Adrenal gland (tissue), 12 donors: ENCODE results near the gene MUSTN1. TPM values are rescaled to one million over a fixed set of nuclear protein-coding genes. Genes with fewer than 3 reads are reported as not detected.

Source experiments
- DNase-seq, 7 donors: peaks; one replicate each; pipeline ENCODE4 v3.0.0-alpha.2; 2019 to 2020
- H3K27ac ChIP-seq, 5 donors: fragments of 200-600 bp; sonication (generic) in 4 of 5; 1 replicate in 3 of 5; 2 replicates in 2 of 5; pipeline versions ENCODE4 v1.5.1 to v1.8.0; 2016 to 2020; ENCODE audit warnings: mild to moderate bottlenecking in 1 of 5
- H3K27me3 ChIP-seq: fragments of 200-600 bp; 2 replicates; pipeline ENCODE4 v1.8.0; 2021
- H3K36me3 ChIP-seq, 2 donors: fragments of 200-600 bp; replicated peaks in 1 of 2; 1 replicate in 1 of 2; 2 replicates in 1 of 2; pipeline versions ENCODE4 v1.5.1 to v1.8.0; 2018 to 2022
- H3K4me1 ChIP-seq, 2 donors: fragments of 200-600 bp; replicated peaks in 1 of 2; 1 replicate in 1 of 2; 2 replicates in 1 of 2; pipeline versions ENCODE4 v1.5.1 to v1.8.0; 2018 to 2021
- H3K4me3 ChIP-seq, 4 donors: fragments of 200-600 bp; sonication (generic) in 3 of 4; one replicate each; pipeline ENCODE4 v1.5.1; 2016 to 2018
- H3K9me3 ChIP-seq, 3 donors: fragments of 200-600 bp; sonication (generic) in 1 of 3; replicated peaks in 1 of 3; 1 replicate in 2 of 3; 2 replicates in 1 of 3; pipeline versions ENCODE4 v1.5.1 to v1.8.0; 2016 to 2021
- POLR2A ChIP-seq, 2 donors: fragments of 450-650 bp; IDR thresholded peaks; one replicate each; pipeline ENCODE4 v1.6.1; 2017; ENCODE audit warnings: antibody characterized with exemption in 2 of 2, mild to moderate bottlenecking in 2 of 2, moderate library complexity in 1 of 2
- WGBS, 4 donors: extraction: QIAGEN DNeasy Blood & Tissue Kit in 2 of 4; methylation state at CpG; one replicate each; pipeline versions ENCODE4 v1.1.5 to v1.1.7; 2013 to 2017; 5-methylcytosine and 5-hydroxymethylcytosine counted together
- intact Hi-C, 2 donors: fragments of 100-400 bp; cut with DNase I; formaldehyde crosslinking; loops; one replicate each; pipeline versions ENCODE4 v1.14.1 to v1.15.0; 2022 to 2023
- polyA plus RNA-seq, 3 donors: library from polyadenylated mRNA; stranded (reverse); fragments of 200-250 nt in 2 of 3; fragments of 350-450 nt in 1 of 3; fragmentation: Illumina TruSeq in 1 of 3; extraction: RNeasy Lipid Tissue Mini Kit (QIAGEN cat#74804) in 1 of 3; gene quantifications; one replicate each; pipeline ENCODE4 v1.2.3, GENCODE V29; 2013 to 2014
- total RNA-seq, 9 donors: library from RNA; depleted of rRNA in 4 of 9; stranded (reverse); fragments of >200 nt in 4 of 9; fragments of 120-200 nt in 1 of 9; fragmentation: NEBNext Ultra II Directional in 1 of 9; extraction: Animal tissue kit (Norgen Biotek cat#: 25700) in 1 of 9; gene quantifications; one replicate each; pipeline versions ENCODE4 v1.1.0 to v1.2.4, GENCODE V29; 2013 to 2023
- TF ChIP-seq, protein P1 (sequence below), 6 experiments: fragments of 450-650 bp in 4 of 6; fragments of 200-600 bp in 2 of 6; sonication (generic) in 1 of 6; IDR thresholded peaks; 1 replicate in 5 of 6; 2 replicates in 1 of 6; pipeline versions ENCODE4 v1.5.1 to v1.8.0; 2016 to 2021; ENCODE audit warnings: antibody characterized with exemption in 6 of 6, mild to moderate bottlenecking in 2 of 6, moderate library complexity in 1 of 6
- donor health status: healthy with polysubstance abuse.
- donor health status: Bipolar disorder and iron deficiency.
- donor health status: DM: yes; HTN: yes; CAD: no.
- donor health status: DM: no; HTN: no; CAD: no.
- donor health status: DM: no; HTN: no; CAD: no.
- donor health status: DM: yes; HTN: yes; CAD: no.

Gene MUSTN1
- total and polyA plus RNA-seq, 12 donors: 0.50 to 128 (median 2.2) TPM; not detected in 4

DNA sequence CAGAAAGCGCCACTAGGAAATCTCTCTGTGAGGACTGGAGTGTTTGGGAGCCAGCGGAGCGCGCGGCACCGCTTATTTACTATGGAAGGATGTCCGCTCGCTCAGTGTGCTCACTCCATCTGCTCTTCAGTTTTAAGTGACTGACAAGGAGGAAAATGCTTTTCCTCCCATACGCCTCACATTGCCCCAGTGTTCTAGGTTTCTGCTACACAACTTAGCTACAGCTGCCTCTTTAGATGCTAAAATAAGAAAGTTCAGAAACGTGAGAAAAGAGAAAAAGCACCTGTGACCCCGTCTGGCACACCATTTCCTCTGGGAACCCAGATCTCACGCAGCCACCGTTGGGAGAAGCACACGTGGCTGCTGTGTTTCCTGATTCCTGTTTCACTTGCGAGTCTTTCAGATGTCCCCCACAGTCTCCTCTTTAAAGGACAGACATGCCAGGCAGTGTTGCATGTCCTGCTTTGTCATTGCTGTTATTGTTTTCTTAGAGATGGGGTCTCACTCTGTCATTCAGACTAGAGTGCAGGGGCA lies 11.7 kb upstream of the MUSTN1 start:
- H3K9me3 ChIP-seq: no peaks in the 10 kb centered on the region
- H3K4me3 ChIP-seq: no peak overlapping the region
- DNase-seq: no peak

DNA sequence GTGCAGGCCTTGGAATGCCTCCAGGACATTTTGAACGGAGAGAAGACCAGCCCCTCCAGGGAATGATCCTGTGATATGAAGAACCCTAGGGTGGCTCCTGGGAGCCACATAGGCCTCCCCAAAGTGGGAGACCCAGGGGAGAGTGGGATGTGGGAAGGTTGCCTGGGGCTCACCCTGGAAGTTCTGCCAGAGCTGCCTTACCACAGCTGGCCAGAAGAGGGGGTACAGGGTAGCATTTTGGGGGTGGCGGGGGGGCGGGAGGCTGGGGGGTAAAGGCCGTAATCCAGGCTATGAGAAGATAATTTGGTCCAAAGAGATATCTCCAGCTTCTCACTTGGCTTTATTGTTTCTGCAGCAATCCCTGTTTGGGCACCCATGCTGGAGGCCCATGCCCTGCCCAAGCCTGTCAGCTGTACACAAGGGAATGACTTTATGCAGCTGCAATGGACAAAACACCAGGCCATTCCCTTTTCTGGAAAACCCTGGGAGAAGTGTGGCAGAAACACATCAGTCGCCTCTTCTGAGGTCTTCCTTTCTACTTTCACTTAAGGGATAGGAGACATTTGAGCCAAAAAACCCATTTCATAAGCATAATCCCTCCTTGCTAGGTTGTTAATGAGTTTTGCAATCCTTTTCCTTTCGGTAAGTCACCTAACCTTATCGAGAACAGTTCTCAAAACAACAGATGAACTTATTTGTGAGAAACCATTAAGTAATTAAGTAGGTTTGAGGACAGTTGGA lies 11.0 kb upstream of the MUSTN1 start:
- Histone ChIP-seq H3K27ac (peak overlapping the region in 2 of 5 donors; percentile 62 to 69), H3K4me3 (no peak overlapping the region), H3K36me3 (peaks cover 0 to 37% of the 10 kb centered on the region in 2 donors), H3K27me3 (no peaks in the 10 kb centered on the region), H3K4me1 (peaks cover 5 to 30% of the 10 kb centered on the region in 2 donors), H3K9me3 (no peaks in the 10 kb centered on the region)
- no peak for DNase-seq
- no peak for TF ChIP-seq POLR2A (IDR thresholded peaks at IDR 0.05)
- TF ChIP-seq, protein P1, sequence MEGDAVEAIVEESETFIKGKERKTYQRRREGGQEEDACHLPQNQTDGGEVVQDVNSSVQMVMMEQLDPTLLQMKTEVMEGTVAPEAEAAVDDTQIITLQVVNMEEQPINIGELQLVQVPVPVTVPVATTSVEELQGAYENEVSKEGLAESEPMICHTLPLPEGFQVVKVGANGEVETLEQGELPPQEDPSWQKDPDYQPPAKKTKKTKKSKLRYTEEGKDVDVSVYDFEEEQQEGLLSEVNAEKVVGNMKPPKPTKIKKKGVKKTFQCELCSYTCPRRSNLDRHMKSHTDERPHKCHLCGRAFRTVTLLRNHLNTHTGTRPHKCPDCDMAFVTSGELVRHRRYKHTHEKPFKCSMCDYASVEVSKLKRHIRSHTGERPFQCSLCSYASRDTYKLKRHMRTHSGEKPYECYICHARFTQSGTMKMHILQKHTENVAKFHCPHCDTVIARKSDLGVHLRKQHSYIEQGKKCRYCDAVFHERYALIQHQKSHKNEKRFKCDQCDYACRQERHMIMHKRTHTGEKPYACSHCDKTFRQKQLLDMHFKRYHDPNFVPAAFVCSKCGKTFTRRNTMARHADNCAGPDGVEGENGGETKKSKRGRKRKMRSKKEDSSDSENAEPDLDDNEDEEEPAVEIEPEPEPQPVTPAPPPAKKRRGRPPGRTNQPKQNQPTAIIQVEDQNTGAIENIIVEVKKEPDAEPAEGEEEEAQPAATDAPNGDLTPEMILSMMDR (IDR thresholded peaks at IDR 0.05): peak in 1 of 6 experiments; percentile 40
- 66 to 80% (median 77%) methylated on average over 4 to 7 of the region's 7 CpGs for WGBS, 4 donors
- intact Hi-C loops: loop anchor here in 1 of 2 donors (5.0 kb wide), 1 partner anchor 86 kb away; no protein-coding TSS in a partner anchor

More for the DNA sequence above, 11.7 kb upstream of the MUSTN1 start:
- Histone ChIP-seq H3K27me3 (no peaks in the 10 kb centered on the region), H3K4me1 (peaks cover 5 to 23% of the 10 kb centered on the region in 2 donors), H3K27ac (peak overlapping the region in 1 of 5 donors; percentile 69), H3K36me3 (peaks cover 0 to 33% of the 10 kb centered on the region in 2 donors)
- intact Hi-C loops: loop anchor here in 1 of 2 donors (5.0 kb wide), 1 partner anchor 86 kb away; no protein-coding TSS in a partner anchor
- TF ChIP-seq, protein P1 (IDR thresholded peaks at IDR 0.05): no peak
- no peak for TF ChIP-seq POLR2A (IDR thresholded peaks at IDR 0.05)
- 72 to 84% (median 77%) methylated on average over 15 of the region's 15 CpGs for WGBS, 4 donors

DNA sequence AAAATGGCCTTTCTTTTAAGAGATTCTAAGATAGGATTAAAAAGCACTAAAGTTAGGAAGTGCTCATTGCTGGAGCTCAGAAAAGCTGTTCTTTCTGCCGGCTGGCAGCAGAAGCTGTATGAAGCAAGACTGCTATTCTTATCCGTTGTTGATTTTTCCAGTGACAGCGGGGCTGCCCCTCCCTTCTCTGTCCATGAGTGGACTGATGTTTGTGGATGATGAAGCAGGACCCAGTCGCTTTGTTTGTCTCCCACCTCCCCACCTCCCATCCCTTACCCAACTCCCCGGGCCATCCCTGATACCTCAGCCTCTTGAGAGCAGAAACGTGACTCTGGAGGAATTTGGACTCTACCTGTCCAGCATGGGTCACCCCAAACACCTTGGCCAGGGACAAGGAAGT lies 10.3 kb upstream of the MUSTN1 start:
- Histone ChIP-seq H3K27ac (peak overlapping the region in 2 of 5 donors; percentile 62 to 69), H3K27me3 (no peaks in the 10 kb centered on the region), H3K9me3 (no peaks in the 10 kb centered on the region), H3K36me3 (peaks cover 0 to 41% of the 10 kb centered on the region in 2 donors), H3K4me1 (peaks cover 5 to 31% of the 10 kb centered on the region in 2 donors), H3K4me3 (no peak overlapping the region)
- WGBS, 4 donors: 19 to 30% (median 26%) methylated on average over 6 of the region's 6 CpGs
- peak in 6 of 7 donors; percentile 60 to 87 (median 74) for DNase-seq
- intact Hi-C loops: loop anchor here in 1 of 2 donors (5.0 kb wide), 1 partner anchor 87 kb away; no protein-coding TSS in a partner anchor
- no peak for TF ChIP-seq POLR2A (IDR thresholded peaks at IDR 0.05)
- TF ChIP-seq, protein P1 (IDR thresholded peaks at IDR 0.05): no peak

DNA sequence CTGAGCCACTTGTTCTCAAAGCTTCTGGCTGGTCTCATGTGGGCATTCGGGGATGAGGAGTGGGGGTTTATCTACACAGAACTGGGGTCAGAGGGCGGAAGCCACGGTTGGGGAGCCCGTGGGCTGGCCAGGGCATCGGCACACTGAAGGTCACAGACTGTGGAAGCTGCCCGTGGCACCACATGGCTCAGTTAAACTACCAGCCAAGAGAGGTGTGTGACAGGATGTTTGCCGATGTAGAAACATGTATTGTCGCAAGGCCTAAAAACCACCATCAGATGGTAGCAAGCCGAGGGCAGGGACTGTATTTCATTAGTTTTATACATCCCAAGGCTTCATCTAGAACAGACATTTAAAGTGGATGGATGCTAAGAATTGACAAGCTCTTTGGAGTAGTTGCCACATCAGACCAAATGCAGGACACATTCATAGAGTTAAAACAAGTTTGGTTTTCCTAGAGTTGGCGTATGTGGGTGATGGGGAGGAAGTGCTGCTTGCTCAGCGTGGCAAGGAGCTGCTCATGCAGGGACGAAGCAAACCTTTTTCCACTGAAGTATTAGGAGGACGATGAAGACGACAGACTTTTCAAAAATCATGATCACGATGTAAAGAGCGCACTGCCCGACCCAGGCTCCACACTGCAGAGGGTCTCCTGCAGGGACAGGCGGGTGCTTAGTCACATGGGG lies 9.6 kb upstream of the MUSTN1 start:
- H3K36me3 ChIP-seq: peaks cover 0 to 40% of the 10 kb centered on the region in 2 donors
- H3K9me3 ChIP-seq: no peaks in the 10 kb centered on the region
- H3K4me1 ChIP-seq: peaks cover 5 to 31% of the 10 kb centered on the region in 2 donors
- 77 to 86% (median 83%) methylated on average over 14 to 18 of the region's 18 CpGs for WGBS, 4 donors
- peak overlapping the region in 2 of 5 donors; percentile 62 to 69 for H3K27ac ChIP-seq
- H3K4me3 ChIP-seq: no peak overlapping the region
- no peak for DNase-seq
- TF ChIP-seq POLR2A (IDR thresholded peaks at IDR 0.05): no peak
- TF ChIP-seq, protein P1 (IDR thresholded peaks at IDR 0.05): no peak
- intact Hi-C loops: no loop called here
- H3K27me3 ChIP-seq: no peaks in the 10 kb centered on the region
